ENCODE measurements around the gene DVL1.

DVL1 gene

DNA sequence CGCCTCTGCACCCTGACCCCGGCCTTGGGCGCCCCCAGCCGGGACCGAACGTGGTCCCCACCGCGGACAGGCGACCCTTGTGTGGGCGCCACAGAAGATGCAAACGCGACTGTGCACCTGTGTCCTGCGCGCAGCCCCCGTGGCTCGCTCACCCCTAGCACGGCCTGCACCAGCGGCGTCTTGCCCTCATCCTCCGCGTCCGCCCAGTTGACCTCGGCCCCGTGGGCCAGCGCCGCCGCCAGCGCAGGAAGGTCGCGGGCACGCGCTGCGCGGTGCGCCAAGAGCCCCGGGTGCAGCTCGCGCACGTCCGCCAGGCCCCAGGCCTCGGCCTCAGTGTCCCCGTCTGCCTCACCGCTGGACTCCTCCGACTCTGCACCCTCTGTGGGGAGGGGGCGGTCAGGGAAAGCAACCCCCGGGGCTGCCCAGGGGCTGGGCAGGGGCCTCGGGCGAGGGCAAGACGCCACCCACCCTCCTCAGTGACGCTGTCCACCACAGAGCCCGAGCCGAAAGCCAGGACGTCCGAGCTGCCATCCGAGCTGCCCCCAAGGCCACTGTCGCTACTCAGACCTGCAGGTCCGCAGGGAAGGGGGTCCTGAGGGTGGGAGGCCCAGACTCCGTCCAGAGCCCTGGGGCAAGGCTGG lies 54.8 kb downstream of the DVL1 start:
- H2AFZ ChIP-seq (ENCODE audit: low read length, unreplicated experiment) = no peak overlapping the region
- no peaks in the 10 kb centered on the region for H3K36me3 ChIP-seq (ENCODE audit: insufficient read depth, low read length)
- H3K27me3 ChIP-seq (ENCODE audit: insufficient read depth, low read length) = no peaks in the 10 kb centered on the region
- no peaks in the 10 kb centered on the region for H3K79me2 ChIP-seq (ENCODE audit: control insufficient read depth, insufficient read depth, low read length, unreplicated experiment)
- H3K4me1 ChIP-seq (ENCODE audit: control insufficient read depth, insufficient read depth, low read length, unreplicated experiment) = peaks cover 10% of the 10 kb centered on the region
- no peak overlapping the region for H3K4me3 ChIP-seq (ENCODE audit: low read depth, low read length)
- no peak overlapping the region for H3K27ac ChIP-seq (ENCODE audit: low read depth, low read length)

DNA sequence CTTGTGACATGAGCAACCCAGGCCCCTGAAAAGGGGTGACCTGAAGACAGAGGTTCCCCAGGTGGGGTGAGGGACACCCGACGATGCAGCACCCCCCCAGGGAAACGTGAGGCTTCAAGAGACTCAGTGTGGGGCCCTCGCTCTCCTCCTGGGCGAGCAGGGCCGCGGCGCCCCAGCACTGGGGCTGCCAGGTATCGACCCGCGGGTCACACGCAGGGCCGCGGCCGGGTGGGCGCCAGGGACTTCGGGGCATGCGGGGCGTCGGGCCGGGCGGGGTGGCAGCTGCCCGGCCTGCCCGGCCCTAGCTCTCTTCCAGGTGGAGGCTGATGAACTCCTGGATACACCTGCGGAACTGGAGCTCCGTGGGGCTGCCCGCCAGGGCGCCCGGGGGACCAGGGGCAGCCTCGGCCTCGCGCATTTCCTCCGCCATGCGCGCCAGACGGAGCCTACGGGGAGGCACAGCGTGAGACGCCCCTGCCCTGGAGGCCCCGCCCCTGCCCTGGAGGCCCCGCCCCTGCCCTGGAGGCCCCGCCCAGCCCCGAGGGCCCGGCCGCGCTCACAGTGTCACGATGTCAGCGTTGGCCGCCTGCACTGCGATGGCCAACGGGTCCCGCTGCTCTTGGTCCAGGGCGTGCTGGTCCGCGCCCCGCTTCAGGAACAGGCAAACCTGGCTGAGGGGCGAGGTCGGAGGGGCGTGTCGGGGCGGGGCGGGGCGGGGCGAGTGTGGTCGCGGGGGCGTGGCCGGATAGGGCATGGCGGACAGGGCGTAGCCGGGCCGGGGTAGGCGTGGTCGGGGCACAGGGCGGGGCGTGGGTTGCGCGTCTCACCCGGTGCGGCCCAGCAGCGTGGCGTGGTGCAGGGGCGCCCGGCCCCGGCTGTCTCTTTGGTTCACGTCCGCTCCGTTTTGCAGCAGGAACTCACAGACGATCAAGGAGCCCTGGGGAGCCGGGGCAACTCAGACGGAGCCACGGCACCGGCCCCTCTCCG lies 55.7 kb downstream of the DVL1 start:
- H3K4me1 ChIP-seq (ENCODE audit: control insufficient read depth, insufficient read depth, low read length, unreplicated experiment) = peaks cover 10% of the 10 kb centered on the region
- H3K27ac ChIP-seq (ENCODE audit: low read depth, low read length) = no peak overlapping the region
- no peak overlapping the region for H3K4me3 ChIP-seq (ENCODE audit: low read depth, low read length)
- H3K79me2 ChIP-seq (ENCODE audit: control insufficient read depth, insufficient read depth, low read length, unreplicated experiment) = no peaks in the 10 kb centered on the region
- H2AFZ ChIP-seq (ENCODE audit: low read length, unreplicated experiment) = no peak overlapping the region
- no peaks in the 10 kb centered on the region for H3K27me3 ChIP-seq (ENCODE audit: insufficient read depth, low read length)
- no peaks in the 10 kb centered on the region for H3K36me3 ChIP-seq (ENCODE audit: insufficient read depth, low read length)

DNA sequence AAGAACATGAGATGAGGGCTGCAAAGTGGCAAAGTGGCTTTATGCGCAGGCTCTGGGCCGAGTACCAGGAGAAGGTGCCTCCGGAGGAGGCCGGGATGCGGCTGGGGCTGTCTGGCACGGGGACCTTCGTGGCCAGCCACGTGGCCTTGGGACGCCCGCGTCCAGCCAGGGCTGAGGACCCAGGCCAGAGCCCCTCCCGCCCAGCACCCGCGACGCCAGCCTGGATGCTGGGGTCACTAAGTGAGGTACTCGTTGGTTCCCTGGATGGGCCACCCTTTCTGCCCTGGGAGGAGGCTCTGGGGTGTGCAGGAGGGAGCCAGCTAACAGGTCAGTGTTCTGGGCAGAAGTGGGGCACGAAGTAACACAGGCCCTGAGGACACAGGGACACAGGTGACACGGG lies 56.4 kb downstream of the DVL1 start:
- Histone ChIP-seq H3K27ac (ENCODE audit: low read depth, low read length) (no peak overlapping the region), H3K79me2 (ENCODE audit: control insufficient read depth, insufficient read depth, low read length, unreplicated experiment) (no peaks in the 10 kb centered on the region), H3K27me3 (ENCODE audit: insufficient read depth, low read length) (no peaks in the 10 kb centered on the region), H3K4me1 (ENCODE audit: control insufficient read depth, insufficient read depth, low read length, unreplicated experiment) (peaks cover 10% of the 10 kb centered on the region), H3K36me3 (ENCODE audit: insufficient read depth, low read length) (no peaks in the 10 kb centered on the region), H2AFZ (ENCODE audit: low read length, unreplicated experiment) (no peak overlapping the region), H3K4me3 (ENCODE audit: low read depth, low read length) (no peak overlapping the region)

GRCh38 chr1:1292442-1292779 lies 56.8 kb downstream of the DVL1 start:
- H3K4me1 ChIP-seq (ENCODE audit: control insufficient read depth, insufficient read depth, low read length, unreplicated experiment) = peaks cover 10% of the 10 kb centered on the region
- no peak overlapping the region for H3K27ac ChIP-seq (ENCODE audit: low read depth, low read length)
- H3K4me3 ChIP-seq (ENCODE audit: low read depth, low read length) = no peak overlapping the region
- no peaks in the 10 kb centered on the region for H3K27me3 ChIP-seq (ENCODE audit: insufficient read depth, low read length)
- H3K36me3 ChIP-seq (ENCODE audit: insufficient read depth, low read length) = no peaks in the 10 kb centered on the region
- no peak overlapping the region for H2AFZ ChIP-seq (ENCODE audit: low read length, unreplicated experiment)
- H3K79me2 ChIP-seq (ENCODE audit: control insufficient read depth, insufficient read depth, low read length, unreplicated experiment) = no peaks in the 10 kb centered on the region

DNA sequence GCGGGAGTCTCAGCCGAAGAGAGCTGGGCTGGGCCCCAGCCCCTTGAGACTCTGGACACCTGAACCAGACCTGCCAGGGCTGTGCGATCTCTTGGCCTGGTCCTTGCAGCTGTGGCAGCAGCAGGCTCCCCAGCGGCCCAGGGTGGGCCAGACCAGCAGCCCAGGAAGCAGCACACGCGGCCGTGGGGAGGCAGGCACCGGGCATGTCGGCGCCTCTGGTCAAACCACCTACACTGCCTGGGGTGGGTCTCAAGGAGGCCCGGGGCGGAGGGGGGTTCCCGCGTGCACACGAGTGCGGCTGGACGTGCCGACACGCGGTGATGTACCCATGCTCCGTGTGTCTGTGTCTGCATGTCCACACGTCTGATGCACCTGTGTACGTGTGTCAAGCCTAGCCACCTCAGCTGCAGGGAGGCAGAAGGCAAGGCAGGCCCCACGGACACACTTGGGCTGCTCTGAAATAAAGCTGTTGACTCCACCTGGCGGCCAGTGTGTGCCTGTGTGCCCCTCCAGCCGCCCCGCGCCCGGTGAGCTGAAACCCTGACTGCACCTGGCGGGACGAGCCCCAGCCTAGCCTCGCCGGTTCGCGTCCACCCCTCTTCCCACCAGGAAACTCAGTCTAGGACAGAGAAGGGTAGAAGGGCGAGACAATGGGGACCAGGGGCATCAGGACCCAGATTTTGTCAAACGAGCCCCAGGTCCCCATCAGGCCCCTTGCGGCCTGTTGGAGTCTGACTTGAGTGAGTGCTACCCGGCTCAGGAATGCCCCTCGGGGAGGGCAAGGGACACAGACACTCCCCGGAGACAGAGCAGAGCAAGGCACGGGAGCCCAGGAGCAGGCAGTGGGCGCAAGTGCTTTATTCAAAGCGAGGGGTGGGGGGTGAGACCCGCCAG lies 57.4 kb downstream of the DVL1 start:
- H3K79me2 ChIP-seq (ENCODE audit: control insufficient read depth, insufficient read depth, low read length, unreplicated experiment) = no peaks in the 10 kb centered on the region
- no peak overlapping the region for H2AFZ ChIP-seq (ENCODE audit: low read length, unreplicated experiment)
- no peak overlapping the region for H3K27ac ChIP-seq (ENCODE audit: low read depth, low read length)
- peaks cover 10% of the 10 kb centered on the region for H3K4me1 ChIP-seq (ENCODE audit: control insufficient read depth, insufficient read depth, low read length, unreplicated experiment)
- H3K36me3 ChIP-seq (ENCODE audit: insufficient read depth, low read length) = no peaks in the 10 kb centered on the region
- H3K27me3 ChIP-seq (ENCODE audit: insufficient read depth, low read length) = no peaks in the 10 kb centered on the region
- H3K4me3 ChIP-seq (ENCODE audit: low read depth, low read length) = no peak overlapping the region

- Histone ChIP-seq H3K79me2 (ENCODE audit: control insufficient read depth, insufficient read depth, low read length, unreplicated experiment) (no peaks in the 10 kb centered on the region), H3K27me3 (ENCODE audit: insufficient read depth, low read length) (no peaks in the 10 kb centered on the region), H3K27ac (ENCODE audit: low read depth, low read length) (no peak overlapping the region), H2AFZ (ENCODE audit: low read length, unreplicated experiment) (no peak overlapping the region), H3K4me3 (ENCODE audit: low read depth, low read length) (no peak overlapping the region), H3K36me3 (ENCODE audit: insufficient read depth, low read length) (no peaks in the 10 kb centered on the region), H3K4me1 (ENCODE audit: control insufficient read depth, insufficient read depth, low read length, unreplicated experiment) (peaks cover 10% of the 10 kb centered on the region)
Measured at GRCh38 chr1:1291023-1291528, 58.1 kb downstream of the DVL1 start.

DNA sequence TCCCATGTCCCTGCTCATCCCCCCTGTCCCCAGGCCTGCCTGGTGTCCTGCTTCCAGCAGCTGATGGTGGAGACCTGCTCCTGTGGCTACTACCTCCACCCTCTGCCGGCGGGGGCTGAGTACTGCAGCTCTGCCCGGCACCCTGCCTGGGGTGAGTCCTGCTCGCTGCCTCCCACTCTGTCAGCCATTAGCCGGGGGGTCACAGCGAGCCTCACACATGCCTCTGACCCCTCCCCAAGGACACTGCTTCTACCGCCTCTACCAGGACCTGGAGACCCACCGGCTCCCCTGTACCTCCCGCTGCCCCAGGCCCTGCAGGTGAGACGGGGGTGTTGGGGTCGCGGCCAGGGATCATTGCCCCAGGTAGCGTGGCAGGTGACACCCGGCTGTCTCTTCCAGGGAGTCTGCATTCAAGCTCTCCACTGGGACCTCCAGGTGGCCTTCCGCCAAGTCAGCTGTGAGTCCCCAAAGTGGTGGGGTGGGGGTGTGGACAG lies 58.9 kb downstream of the DVL1 start:
- no peak overlapping the region for H3K4me3 ChIP-seq (ENCODE audit: low read depth, low read length)
- H3K79me2 ChIP-seq (ENCODE audit: control insufficient read depth, insufficient read depth, low read length, unreplicated experiment) = no peaks in the 10 kb centered on the region
- H3K36me3 ChIP-seq (ENCODE audit: insufficient read depth, low read length) = no peaks in the 10 kb centered on the region
- no peaks in the 10 kb centered on the region for H3K27me3 ChIP-seq (ENCODE audit: insufficient read depth, low read length)
- H2AFZ ChIP-seq (ENCODE audit: low read length, unreplicated experiment) = no peak overlapping the region
- peaks cover 10% of the 10 kb centered on the region for H3K4me1 ChIP-seq (ENCODE audit: control insufficient read depth, insufficient read depth, low read length, unreplicated experiment)
- H3K27ac ChIP-seq (ENCODE audit: low read depth, low read length) = no peak overlapping the region

GRCh38 chr1:1287288-1288110 lies 61.7 kb downstream of the DVL1 start:
- H2AFZ ChIP-seq (ENCODE audit: low read length, unreplicated experiment) = no peak overlapping the region
- no peaks in the 10 kb centered on the region for H3K79me2 ChIP-seq (ENCODE audit: control insufficient read depth, insufficient read depth, low read length, unreplicated experiment)
- H3K27me3 ChIP-seq (ENCODE audit: insufficient read depth, low read length) = no peaks in the 10 kb centered on the region
- no peaks in the 10 kb centered on the region for H3K36me3 ChIP-seq (ENCODE audit: insufficient read depth, low read length)
- H3K4me3 ChIP-seq (ENCODE audit: low read depth, low read length) = no peak overlapping the region
- no peak overlapping the region for H3K27ac ChIP-seq (ENCODE audit: low read depth, low read length)
- peaks cover 10% of the 10 kb centered on the region for H3K4me1 ChIP-seq (ENCODE audit: control insufficient read depth, insufficient read depth, low read length, unreplicated experiment)

DNA sequence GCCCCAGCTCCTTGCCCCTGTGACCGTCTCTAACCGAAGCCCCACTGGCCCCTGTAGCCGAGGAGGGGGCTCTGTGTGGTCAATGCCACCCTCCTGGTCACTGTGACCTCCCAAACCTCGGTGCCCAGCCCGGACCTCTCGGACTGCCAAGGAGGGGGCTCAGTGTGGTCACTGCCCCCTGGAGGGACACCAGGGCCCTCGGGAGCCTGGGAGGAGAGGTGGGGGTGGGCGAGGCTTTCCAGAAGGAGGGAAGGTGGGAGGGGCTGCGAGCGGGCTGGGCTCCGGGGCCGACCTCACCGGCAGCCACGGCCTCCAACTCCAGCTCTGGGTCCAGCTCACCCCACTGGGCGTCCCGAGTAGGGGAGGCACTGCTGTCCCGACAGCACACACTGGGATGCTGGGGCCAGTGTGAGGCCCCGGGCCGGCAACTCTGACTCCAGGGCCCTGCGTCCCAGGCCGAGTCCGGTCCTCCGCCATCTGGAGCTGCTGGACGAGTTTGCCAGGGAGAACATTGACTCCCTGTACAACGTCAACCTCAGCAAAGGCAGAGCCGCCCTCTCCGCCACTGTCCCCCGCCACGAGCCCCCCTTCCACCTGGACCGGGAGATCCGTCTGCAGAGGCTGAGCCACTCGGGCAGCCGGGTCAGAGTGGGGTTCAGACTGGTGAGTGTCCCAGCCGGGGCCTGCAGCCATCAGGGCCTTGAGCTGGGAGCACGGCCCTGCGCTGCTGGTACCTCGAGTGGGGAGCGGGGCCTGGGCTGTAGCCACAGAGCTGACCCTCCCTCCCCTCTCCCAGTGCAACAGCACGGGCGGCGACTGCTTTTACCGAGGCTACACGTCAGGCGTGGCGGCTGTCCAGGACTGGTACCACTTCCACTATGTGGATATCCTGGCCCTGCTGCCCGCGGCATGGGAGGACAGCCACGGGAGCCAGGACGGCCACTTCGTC lies 62.6 kb downstream of the DVL1 start:
- Histone ChIP-seq H3K36me3 (ENCODE audit: insufficient read depth, low read length) (no peaks in the 10 kb centered on the region), H3K79me2 (ENCODE audit: control insufficient read depth, insufficient read depth, low read length, unreplicated experiment) (no peaks in the 10 kb centered on the region), H3K4me1 (ENCODE audit: control insufficient read depth, insufficient read depth, low read length, unreplicated experiment) (peaks cover 12% of the 10 kb centered on the region), H2AFZ (ENCODE audit: low read length, unreplicated experiment) (no peak overlapping the region), H3K27ac (ENCODE audit: low read depth, low read length) (no peak overlapping the region), H3K27me3 (ENCODE audit: insufficient read depth, low read length) (no peaks in the 10 kb centered on the region), H3K4me3 (ENCODE audit: low read depth, low read length) (no peak overlapping the region)

All from ACC112 (cell line).